Liver (tissue), 3 donors: ENCODE measurements around the gene TMEM244.

Source experiments
- EGR1 ChIP-seq, 2 donors: IDR thresholded peaks; 2 replicates each; pipeline ENCODE4 v1.6.1; 2016 to 2018; ENCODE audit warnings: antibody characterized with exemption in 2 of 2, low read depth in 2 of 2
- FOXA1 ChIP-seq: IDR thresholded peaks from 2 replicates; pipeline ENCODE4 v1.6.1; 2016; ENCODE audit warnings: antibody characterized with exemption
- HNF4A ChIP-seq, 2 donors: conservative IDR thresholded peaks; 2 replicates each; pipeline ENCODE4 v1.6.1; 2016; ENCODE audit warnings: antibody characterized with exemption in 2 of 2, mild to moderate bottlenecking in 2 of 2
- MAX ChIP-seq: IDR thresholded peaks from 2 replicates; pipeline ENCODE4 v1.6.1; 2016; ENCODE audit warnings: antibody characterized with exemption
- REST ChIP-seq: IDR thresholded peaks from 2 replicates; pipeline ENCODE4 v1.6.1; 2016; ENCODE audit warnings: antibody characterized with exemption, mild to moderate bottlenecking
- RXRA ChIP-seq, 2 donors: IDR thresholded peaks; 2 replicates each; pipeline ENCODE4 v1.6.1; 2017 to 2018; ENCODE audit warnings: antibody characterized with exemption in 2 of 2, mild to moderate bottlenecking in 1 of 2
- YY1 ChIP-seq: IDR thresholded peaks from 2 replicates; pipeline ENCODE4 v1.6.1; 2016; ENCODE audit warnings: antibody characterized with exemption, mild to moderate bottlenecking
- TF ChIP-seq, protein P1 (sequence below): fragments of 150-350 bp; IDR thresholded peaks from 2 replicates; pipeline ENCODE4 v1.5.1; 2017; ENCODE audit warnings: improper control_type of control experiment, low read depth, low read length; ENCODE audit not compliant: missing input control
- TF ChIP-seq, protein P2 (sequence below): IDR thresholded peaks from 2 replicates; pipeline ENCODE4 v1.6.1; 2016; ENCODE audit warnings: antibody characterized with exemption
- donor health status: healthy.
- donor health status: healthy.

DNA sequence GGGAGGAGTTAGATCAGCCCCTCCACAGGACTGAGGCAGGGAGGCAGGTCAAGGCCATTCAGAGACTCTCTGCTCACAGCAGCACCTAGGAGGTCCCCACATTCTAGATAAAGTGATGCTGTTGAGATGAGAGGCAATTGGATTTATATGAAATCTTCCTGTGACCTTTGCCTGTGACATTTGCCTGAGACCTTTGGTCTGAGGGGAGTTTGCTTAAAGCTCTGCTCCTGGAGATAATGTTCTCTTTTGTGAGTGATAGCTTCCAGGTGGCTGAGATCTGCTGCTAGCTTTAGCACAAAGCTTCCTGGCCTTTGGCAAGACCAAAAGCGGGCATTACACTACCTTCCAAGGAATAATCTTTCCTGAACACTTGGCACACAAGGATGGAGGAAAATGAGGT, 43.3 kb downstream of the TMEM244 start:
- TF ChIP-seq, protein P1, sequence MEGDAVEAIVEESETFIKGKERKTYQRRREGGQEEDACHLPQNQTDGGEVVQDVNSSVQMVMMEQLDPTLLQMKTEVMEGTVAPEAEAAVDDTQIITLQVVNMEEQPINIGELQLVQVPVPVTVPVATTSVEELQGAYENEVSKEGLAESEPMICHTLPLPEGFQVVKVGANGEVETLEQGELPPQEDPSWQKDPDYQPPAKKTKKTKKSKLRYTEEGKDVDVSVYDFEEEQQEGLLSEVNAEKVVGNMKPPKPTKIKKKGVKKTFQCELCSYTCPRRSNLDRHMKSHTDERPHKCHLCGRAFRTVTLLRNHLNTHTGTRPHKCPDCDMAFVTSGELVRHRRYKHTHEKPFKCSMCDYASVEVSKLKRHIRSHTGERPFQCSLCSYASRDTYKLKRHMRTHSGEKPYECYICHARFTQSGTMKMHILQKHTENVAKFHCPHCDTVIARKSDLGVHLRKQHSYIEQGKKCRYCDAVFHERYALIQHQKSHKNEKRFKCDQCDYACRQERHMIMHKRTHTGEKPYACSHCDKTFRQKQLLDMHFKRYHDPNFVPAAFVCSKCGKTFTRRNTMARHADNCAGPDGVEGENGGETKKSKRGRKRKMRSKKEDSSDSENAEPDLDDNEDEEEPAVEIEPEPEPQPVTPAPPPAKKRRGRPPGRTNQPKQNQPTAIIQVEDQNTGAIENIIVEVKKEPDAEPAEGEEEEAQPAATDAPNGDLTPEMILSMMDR, result no peak
- TF ChIP-seq FOXA1 (no peak), REST (no peak), RXRA (IDR thresholded peaks at IDR 0.05) (no peak), EGR1 (IDR thresholded peaks at IDR 0.05; ENCODE audit: low read depth in 2 of 2) (no peak), MAX (no peak), HNF4A (conservative IDR thresholded peaks at IDR 0.05) (peak in 1 of 2 donors; percentile 35), YY1 (no peak)
- TF ChIP-seq, protein P2, sequence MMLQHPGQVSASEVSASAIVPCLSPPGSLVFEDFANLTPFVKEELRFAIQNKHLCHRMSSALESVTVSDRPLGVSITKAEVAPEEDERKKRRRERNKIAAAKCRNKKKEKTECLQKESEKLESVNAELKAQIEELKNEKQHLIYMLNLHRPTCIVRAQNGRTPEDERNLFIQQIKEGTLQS, result no peak
